Activated T-cell treated with anti-CD3 and anti-CD28 coated beads, Interleukin-2, amount 50 U/mL, for 24 hours (primary cell): ENCODE measurements around the gene KCNG4.
"Not testable (repeated sequence)": the region's sequence is repeated elsewhere in the genome, so short reads cannot be mapped to it uniquely, and the experiment has no call there.

Source experiments
- DNase-seq: peaks from one replicate; pipeline ENCODE4 v3.0.0-alpha.2; 2020
- H3K27ac Mint-ChIP-seq: 2 replicates; pipeline ENCODE4 v1.8.0; 2020; ENCODE audit warnings: mild to moderate bottlenecking, mixed read lengths
- H3K27me3 Mint-ChIP-seq: 2 replicates; pipeline ENCODE4 v1.8.0; 2020; ENCODE audit warnings: mixed read lengths
- H3K36me3 Mint-ChIP-seq: 2 replicates; pipeline ENCODE4 v1.8.0; 2020; ENCODE audit warnings: low read depth, mixed read lengths
- H3K4me1 Mint-ChIP-seq: 2 replicates; pipeline ENCODE4 v1.8.0; 2020; ENCODE audit warnings: low read depth, mixed read lengths
- H3K4me3 Mint-ChIP-seq: 2 replicates; pipeline ENCODE4 v1.8.0; 2020; ENCODE audit warnings: mild to moderate bottlenecking, moderate library complexity, mixed read lengths
- H3K9me3 Mint-ChIP-seq: 2 replicates; pipeline ENCODE4 v1.8.0; 2020; ENCODE audit warnings: mixed read lengths

Gene KCNG4

GRCh38 chr16:84216144-84216543, 23.7 kb downstream of the KCNG4 start:
- not testable (repeated sequence) for H3K9me3 Mint-ChIP-seq, H3K27me3 Mint-ChIP-seq, DNase-seq

GRCh38 chr16:84215531-84215930, 24.3 kb downstream of the KCNG4 start:
- no peaks in the 10 kb centered on the region for H3K9me3 Mint-ChIP-seq

More at GRCh38 chr16:84216144-84216543, 23.7 kb downstream of the KCNG4 start:
- not testable (repeated sequence) for H3K36me3 Mint-ChIP-seq, H3K4me3 Mint-ChIP-seq, H3K27ac Mint-ChIP-seq, H3K4me1 Mint-ChIP-seq

GRCh38 chr16:84214451-84215066, 25.3 kb downstream of the KCNG4 start:
- no peaks in the 10 kb centered on the region for H3K27me3 Mint-ChIP-seq
- no peak for DNase-seq
- no peaks in the 10 kb centered on the region for H3K9me3 Mint-ChIP-seq
- no peak overlapping the region for H3K4me3 Mint-ChIP-seq
- H3K4me1 Mint-ChIP-seq, result peaks cover 3% of the 10 kb centered on the region
- H3K36me3 Mint-ChIP-seq, result no peaks in the 10 kb centered on the region
- no peak overlapping the region for H3K27ac Mint-ChIP-seq

More at GRCh38 chr16:84215531-84215930, 24.3 kb downstream of the KCNG4 start:
- H3K36me3 Mint-ChIP-seq, result no peaks in the 10 kb centered on the region
- no peak overlapping the region for H3K4me3 Mint-ChIP-seq
- no peaks in the 10 kb centered on the region for H3K27me3 Mint-ChIP-seq
- H3K27ac Mint-ChIP-seq, result no peak overlapping the region
- DNase-seq, result no peak
- no peaks in the 10 kb centered on the region for H3K4me1 Mint-ChIP-seq

GRCh38 chr16:84212631-84213030, 27.2 kb downstream of the KCNG4 start:
- Mint-ChIP-seq H3K27ac (no peak overlapping the region), H3K9me3 (no peaks in the 10 kb centered on the region), H3K36me3 (no peaks in the 10 kb centered on the region), H3K4me1 (peaks cover 5% of the 10 kb centered on the region), H3K4me3 (no peak overlapping the region), H3K27me3 (no peaks in the 10 kb centered on the region)
- no peak for DNase-seq

- no peak for DNase-seq
- H3K27ac Mint-ChIP-seq, result no peak overlapping the region
- H3K27me3 Mint-ChIP-seq, result no peaks in the 10 kb centered on the region
- peaks cover 5% of the 10 kb centered on the region for H3K4me1 Mint-ChIP-seq
- no peaks in the 10 kb centered on the region for H3K36me3 Mint-ChIP-seq
- H3K9me3 Mint-ChIP-seq, result no peaks in the 10 kb centered on the region
- H3K4me3 Mint-ChIP-seq, result no peak overlapping the region
These were observed 27.7 kb downstream of the KCNG4 start for GRCh38 chr16:84212154-84212553.

GRCh38 chr16:84209989-84210388, 29.8 kb downstream of the KCNG4 start:
- Mint-ChIP-seq H3K4me3 (no peak overlapping the region), H3K27me3 (no peaks in the 10 kb centered on the region), H3K27ac (no peak overlapping the region), H3K9me3 (no peaks in the 10 kb centered on the region), H3K4me1 (peaks cover 5% of the 10 kb centered on the region), H3K36me3 (no peaks in the 10 kb centered on the region)
- no peak for DNase-seq

GRCh38 chr16:84207879-84208278, 31.9 kb downstream of the KCNG4 start:
- Mint-ChIP-seq H3K27me3 (no peaks in the 10 kb centered on the region), H3K4me1 (peaks cover 5% of the 10 kb centered on the region), H3K27ac (no peak overlapping the region), H3K36me3 (no peaks in the 10 kb centered on the region), H3K9me3 (no peaks in the 10 kb centered on the region), H3K4me3 (no peak overlapping the region)
- no peak for DNase-seq

GRCh38 chr16:84207251-84207650, 32.6 kb downstream of the KCNG4 start:
- H3K27me3 Mint-ChIP-seq, result no peaks in the 10 kb centered on the region
- no peaks in the 10 kb centered on the region for H3K36me3 Mint-ChIP-seq
- no peak for DNase-seq
- no peak overlapping the region for H3K4me3 Mint-ChIP-seq
- H3K27ac Mint-ChIP-seq, result no peak overlapping the region
- peaks cover 5% of the 10 kb centered on the region for H3K4me1 Mint-ChIP-seq
- H3K9me3 Mint-ChIP-seq, result no peaks in the 10 kb centered on the region

GRCh38 chr16:84205976-84206691, 33.7 kb downstream of the KCNG4 start:
- Mint-ChIP-seq H3K27me3 (no peaks in the 10 kb centered on the region), H3K4me1 (peaks cover 5% of the 10 kb centered on the region), H3K9me3 (no peaks in the 10 kb centered on the region), H3K36me3 (no peaks in the 10 kb centered on the region), H3K27ac (no peak overlapping the region), H3K4me3 (no peak overlapping the region)
- no peak for DNase-seq

- H3K36me3 Mint-ChIP-seq, H3K4me3 Mint-ChIP-seq, H3K4me1 Mint-ChIP-seq, H3K9me3 Mint-ChIP-seq, DNase-seq, H3K27me3 Mint-ChIP-seq, H3K27ac Mint-ChIP-seq: not testable (repeated sequence)
These were observed 34.7 kb downstream of the KCNG4 start for GRCh38 chr16:84205123-84205522.

- not testable (repeated sequence) for H3K27ac Mint-ChIP-seq, H3K27me3 Mint-ChIP-seq, H3K4me3 Mint-ChIP-seq, H3K36me3 Mint-ChIP-seq, H3K4me1 Mint-ChIP-seq, H3K9me3 Mint-ChIP-seq, DNase-seq
These were observed 35.3 kb downstream of the KCNG4 start for GRCh38 chr16:84204551-84204950.

- no peak overlapping the region for H3K27ac Mint-ChIP-seq
- H3K4me1 Mint-ChIP-seq, result no peaks in the 10 kb centered on the region
- H3K4me3 Mint-ChIP-seq, result no peak overlapping the region
- no peak for DNase-seq
- no peaks in the 10 kb centered on the region for H3K9me3 Mint-ChIP-seq
- H3K27me3 Mint-ChIP-seq, result no peaks in the 10 kb centered on the region
- H3K36me3 Mint-ChIP-seq, result no peaks in the 10 kb centered on the region
These were observed 40.0 kb downstream of the KCNG4 start for GRCh38 chr16:84199861-84200260.

- H3K27me3 Mint-ChIP-seq, result no peaks in the 10 kb centered on the region
- H3K36me3 Mint-ChIP-seq, result no peaks in the 10 kb centered on the region
- peaks cover 7% of the 10 kb centered on the region for H3K4me1 Mint-ChIP-seq
- no peaks in the 10 kb centered on the region for H3K9me3 Mint-ChIP-seq
- no peak overlapping the region for H3K27ac Mint-ChIP-seq
- no peak overlapping the region for H3K4me3 Mint-ChIP-seq
- DNase-seq, result no peak
These were observed 40.7 kb downstream of the KCNG4 start for GRCh38 chr16:84199097-84199496.

- Mint-ChIP-seq H3K9me3 (no peaks in the 10 kb centered on the region), H3K27ac (no peak overlapping the region), H3K27me3 (no peaks in the 10 kb centered on the region), H3K4me1 (peaks cover 14% of the 10 kb centered on the region), H3K4me3 (no peak overlapping the region), H3K36me3 (no peaks in the 10 kb centered on the region)
- DNase-seq, result no peak
These were observed 41.4 kb downstream of the KCNG4 start for GRCh38 chr16:84198401-84198800.

- H3K9me3 Mint-ChIP-seq, result no peaks in the 10 kb centered on the region
- DNase-seq, result no peak
- no peaks in the 10 kb centered on the region for H3K27me3 Mint-ChIP-seq
- H3K27ac Mint-ChIP-seq, result no peak overlapping the region
- no peaks in the 10 kb centered on the region for H3K36me3 Mint-ChIP-seq
- H3K4me1 Mint-ChIP-seq, result peaks cover 18% of the 10 kb centered on the region
- H3K4me3 Mint-ChIP-seq, result no peak overlapping the region
These were observed 42.2 kb downstream of the KCNG4 start for GRCh38 chr16:84197466-84198128.
